GM19099 (cell line): ENCODE measurements around the gene EHHADH.

Experiments
- POLR2A ChIP-seq: IDR thresholded peaks from 3 replicates; pipeline ENCODE4 v1.6.1; 2011; ENCODE audit warnings: low read depth; ENCODE audit not compliant: insufficient read length; ENCODE audit errors: extremely low read depth

EHHADH gene

GRCh38 chr3:185264849-185265553 lies 11.2 kb upstream of the EHHADH start:
- TF ChIP-seq POLR2A: no peak

- TF ChIP-seq POLR2A: no peak
These were observed 9.6 kb upstream of the EHHADH start for GRCh38 chr3:185263423-185263822.

- TF ChIP-seq POLR2A: no peak
These were observed 3.5 kb upstream of the EHHADH start for GRCh38 chr3:185257334-185257733.

- TF ChIP-seq POLR2A: no peak
These were observed 950 bp upstream of the EHHADH start for GRCh38 chr3:185254799-185255198.

DNA sequence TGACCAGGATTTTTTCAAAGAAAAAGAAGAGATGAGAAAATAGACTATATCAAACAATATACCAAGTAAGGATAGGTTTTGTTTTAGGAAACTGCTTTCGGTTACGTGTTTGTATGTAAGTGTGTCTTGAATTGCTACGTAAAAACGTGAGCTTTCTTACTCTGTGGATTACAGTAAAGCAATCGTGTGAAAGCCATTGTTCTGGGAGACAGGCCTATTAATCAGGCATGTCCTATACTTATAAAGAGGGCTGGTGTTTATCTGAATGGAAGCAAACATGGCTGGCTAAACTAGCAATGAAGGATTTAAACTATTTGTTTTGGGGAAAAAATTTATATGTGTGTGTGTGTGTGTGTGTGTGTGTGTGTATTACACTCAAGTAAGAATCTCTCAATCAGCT lies 2.6 kb downstream of the EHHADH start:
- TF ChIP-seq POLR2A: no peak

DNA sequence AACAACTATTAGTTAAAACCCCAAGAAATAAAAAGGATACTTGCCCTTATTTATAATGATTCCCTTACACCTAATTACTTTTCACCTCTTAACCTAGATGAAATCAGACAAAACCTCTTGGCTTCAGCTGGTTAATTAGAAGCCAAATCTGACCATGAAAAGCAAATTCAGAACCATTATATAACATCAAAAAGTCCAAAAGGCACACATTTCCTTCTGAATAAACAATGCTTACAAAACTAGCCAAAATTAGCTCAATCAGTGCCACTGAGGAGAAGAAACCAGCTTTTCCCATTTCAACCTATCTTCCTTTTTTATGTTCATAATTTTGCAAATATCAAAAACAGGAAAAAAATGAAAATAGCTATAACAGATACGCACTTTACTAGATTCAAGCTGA lies 3.2 kb downstream of the EHHADH start:
- TF ChIP-seq POLR2A: no peak

GRCh38 chr3:185250247-185250646 lies 3.6 kb downstream of the EHHADH start:
- no peak for TF ChIP-seq POLR2A

DNA sequence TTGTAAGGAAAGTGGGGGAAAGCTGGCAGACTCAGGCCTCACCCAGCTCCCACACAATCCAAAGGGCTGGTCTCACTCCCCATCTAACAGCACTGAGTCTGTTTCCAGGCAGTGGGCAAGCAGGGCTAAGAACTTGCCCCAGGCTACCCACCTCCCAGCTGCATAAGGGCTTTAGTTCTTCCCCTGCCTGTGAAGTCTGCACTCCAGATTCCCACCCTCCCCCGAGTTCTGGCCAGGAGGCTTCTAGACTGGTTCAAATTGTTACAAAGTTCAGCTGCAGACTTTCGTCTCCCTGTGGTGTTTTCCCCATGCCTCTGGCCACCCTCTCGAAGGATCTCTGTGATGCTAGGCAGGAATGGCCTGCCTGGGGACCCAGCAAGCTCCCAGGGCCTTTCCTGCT lies 11.2 kb downstream of the EHHADH start:
- no peak for TF ChIP-seq POLR2A

DNA sequence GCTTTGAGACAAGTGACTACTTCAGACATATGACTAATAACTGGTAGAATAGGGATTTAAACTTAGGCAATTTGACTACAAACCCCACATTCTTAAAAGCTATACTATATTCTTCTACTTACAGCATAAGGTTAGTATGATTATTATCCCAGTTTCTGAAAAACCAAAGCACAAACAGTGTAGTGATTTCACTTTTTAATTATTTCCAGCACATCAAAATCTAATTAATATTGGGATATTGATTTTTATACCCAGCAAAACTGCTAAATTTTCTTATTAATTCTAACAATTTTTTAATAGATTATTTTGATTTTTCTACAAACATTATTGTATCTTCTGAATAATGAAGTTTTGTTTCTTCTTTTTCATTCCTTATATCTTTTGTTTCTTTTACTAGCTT lies 16.9 kb downstream of the EHHADH start:
- TF ChIP-seq POLR2A: no peak

DNA sequence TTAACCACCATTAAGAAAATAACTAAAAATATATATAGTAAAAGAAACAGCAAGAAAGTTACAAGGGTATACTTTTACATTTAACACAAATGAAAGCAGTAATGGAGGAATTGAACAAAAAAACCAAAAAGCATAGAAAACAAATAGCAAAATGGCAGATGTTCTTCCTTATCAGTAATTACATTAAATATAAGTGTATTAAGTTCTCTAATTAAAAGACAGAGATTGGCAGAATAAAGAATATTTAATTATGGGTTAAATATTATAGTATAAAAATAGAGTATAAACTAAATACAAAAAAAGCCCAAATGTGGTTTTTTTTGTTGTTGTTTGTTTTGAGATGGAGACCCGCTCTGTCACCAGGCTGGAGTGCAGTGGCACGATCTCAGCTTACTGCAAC lies 20.5 kb downstream of the EHHADH start:
- no peak for TF ChIP-seq POLR2A

GRCh38 chr3:185225523-185225922 lies 28.3 kb downstream of the EHHADH start:
- TF ChIP-seq POLR2A: no peak

DNA sequence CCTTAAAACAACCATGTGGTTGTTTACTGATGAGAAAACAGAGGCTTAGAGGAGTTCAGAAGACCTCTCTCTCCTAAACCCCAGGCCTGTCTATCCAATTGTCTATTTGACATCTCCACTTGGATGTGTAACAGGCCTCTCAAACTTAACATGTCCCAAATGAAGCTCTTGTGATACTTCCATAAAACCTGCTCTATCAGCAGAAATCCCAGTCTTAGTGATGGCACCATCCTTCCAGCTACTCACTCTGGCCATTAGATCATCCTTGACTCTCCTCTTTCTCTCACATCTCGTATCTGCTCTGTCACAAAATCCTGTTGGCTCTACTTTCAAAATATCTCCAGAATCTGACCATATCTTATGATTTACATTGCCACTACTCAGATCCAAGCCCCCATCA lies 28.8 kb downstream of the EHHADH start:
- no peak for TF ChIP-seq POLR2A

DNA sequence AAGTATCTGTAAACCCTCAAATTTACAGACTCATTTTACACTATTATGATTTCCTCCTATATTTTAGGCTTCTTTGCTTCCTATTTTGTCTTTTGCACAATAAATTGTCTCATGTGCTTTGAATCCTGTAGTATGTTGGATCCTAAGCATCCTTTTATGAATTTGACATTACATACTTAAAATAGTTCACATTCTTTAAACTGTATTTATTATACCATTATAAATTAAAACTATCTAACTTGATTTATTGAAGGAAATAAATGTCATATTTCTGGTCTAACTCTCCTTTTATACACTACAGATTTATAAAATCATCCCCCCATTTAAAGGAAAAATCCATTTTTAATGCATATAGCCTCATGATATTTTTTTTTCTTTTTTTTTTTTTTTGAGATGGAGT lies 32.6 kb downstream of the EHHADH start:
- no peak for TF ChIP-seq POLR2A

- no peak for TF ChIP-seq POLR2A
These were observed 37.3 kb downstream of the EHHADH start for GRCh38 chr3:185216607-185216958.

GRCh38 chr3:185215873-185216606 lies 37.8 kb downstream of the EHHADH start:
- no peak for TF ChIP-seq POLR2A

DNA sequence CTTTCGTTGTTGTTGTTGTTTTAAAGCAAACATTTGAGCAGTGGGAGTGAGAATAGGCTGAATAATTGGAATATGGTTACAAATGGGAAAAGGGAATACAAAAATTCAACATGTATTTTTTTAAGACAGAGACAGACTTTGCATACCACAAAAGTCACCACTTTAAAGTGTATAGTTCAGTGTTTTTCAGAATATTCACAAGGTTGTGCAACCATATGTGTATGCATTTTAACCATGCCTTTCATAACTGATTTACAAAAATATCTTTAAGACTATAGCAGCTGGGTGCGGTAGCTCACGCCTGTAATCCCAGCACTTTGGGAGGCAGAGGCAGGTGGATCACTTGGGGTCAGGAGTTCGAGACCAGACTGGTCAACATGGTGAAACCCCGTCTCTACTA lies 41.3 kb downstream of the EHHADH start:
- TF ChIP-seq POLR2A: no peak
